Measurements from ENCODE around the gene LAMB3. TPM values are rescaled to one million over a fixed set of nuclear protein-coding genes. Genes with fewer than 3 reads are reported as not detected.

The LAMB3 gene
- polyA plus RNA-seq, 1 donor (not counting 4 experiments of a cell fraction or from before 2014, with no cell fraction given): 659 TPM

GRCh38 chr1:209601809-209602657 is 50.2 kb downstream of the LAMB3 start:
- peak; percentile 86 for FAIRE-seq
- H3K9me3 ChIP-seq (ENCODE audit: control insufficient read depth, low read depth, low read length): no peaks in the 10 kb centered on the region
- H2AFZ ChIP-seq (ENCODE audit: control insufficient read depth, low read length): no peak overlapping the region
- no peak overlapping the region for H3K9ac ChIP-seq (ENCODE audit: control insufficient read depth, extremely low read depth, insufficient read depth, low read length)
- H3K27ac ChIP-seq (ENCODE audit: control insufficient read depth, insufficient read depth, low read length): no peak overlapping the region
- H3K79me2 ChIP-seq (ENCODE audit: control insufficient read depth, insufficient read depth, low read length): no peaks in the 10 kb centered on the region
- peaks cover 17% of the 10 kb centered on the region for H3K4me1 ChIP-seq (ENCODE audit: control insufficient read depth, extremely low read depth, insufficient read depth, low read length)
- H3K9me1 ChIP-seq (ENCODE audit: control insufficient read depth, extremely low read depth, insufficient read depth, low read length): no peaks in the 10 kb centered on the region
- dilution Hi-C loops (cut with MboI; ENCODE audit: extremely low pct_ligation_motif_present, low sequenced_read_pairs): no loop called here
- no peak overlapping the region for H3K4me2 ChIP-seq (ENCODE audit: control insufficient read depth, extremely low read depth, insufficient read depth, low read depth, low read length)
- no peak overlapping the region for H3K4me3 ChIP-seq (ENCODE audit: control insufficient read depth in 2 of 3, extremely low read depth in 1 of 3, insufficient read depth in 2 of 3, low read depth in 1 of 3, low read length in 3 of 3)
- no peaks in the 10 kb centered on the region for H3K36me3 ChIP-seq (ENCODE audit: control insufficient read depth in 2 of 2, extremely low read depth in 1 of 2, insufficient read depth in 2 of 2, low read length in 2 of 2)
- TF ChIP-seq CTCF (optimal IDR thresholded peaks at IDR 0.05 in 1 of 3, IDR thresholded peaks at IDR 0.05 in 1 of 3, conservative IDR thresholded peaks at IDR 0.05 in 1 of 3; ENCODE audit: extremely low read depth in 1 of 3, insufficient read depth in 2 of 3, low read length in 3 of 3): peak; percentile 81 to 97 (median 89)
- no peak for TF ChIP-seq EZH2 (IDR thresholded peaks at IDR 0.05; ENCODE audit: low read length)
- no peak for DNase-seq (ENCODE audit: low read depth, low spot score)
- no peaks in the 10 kb centered on the region for H4K20me1 ChIP-seq (ENCODE audit: control insufficient read depth, extremely low read depth, insufficient read depth, low read length)
- no peaks in the 10 kb centered on the region for H3K27me3 ChIP-seq (ENCODE audit: control insufficient read depth, extremely low read depth, insufficient read depth, low read length)

GRCh38 chr1:209600541-209600940 is 51.7 kb downstream of the LAMB3 start:
- no peaks in the 10 kb centered on the region for H3K36me3 ChIP-seq (ENCODE audit: control insufficient read depth in 2 of 2, extremely low read depth in 1 of 2, insufficient read depth in 2 of 2, low read length in 2 of 2)
- no peak overlapping the region for H3K4me2 ChIP-seq (ENCODE audit: control insufficient read depth, extremely low read depth, insufficient read depth, low read depth, low read length)
- DNase-seq (ENCODE audit: low read depth, low spot score) (no peak), FAIRE-seq (peak; percentile 79)
- H3K9ac ChIP-seq (ENCODE audit: control insufficient read depth, extremely low read depth, insufficient read depth, low read length): no peak overlapping the region
- no peaks in the 10 kb centered on the region for H3K79me2 ChIP-seq (ENCODE audit: control insufficient read depth, insufficient read depth, low read length)
- H2AFZ ChIP-seq (ENCODE audit: control insufficient read depth, low read length): no peak overlapping the region
- H3K4me1 ChIP-seq (ENCODE audit: control insufficient read depth, extremely low read depth, insufficient read depth, low read length): peaks cover 13% of the 10 kb centered on the region
- H3K9me1 ChIP-seq (ENCODE audit: control insufficient read depth, extremely low read depth, insufficient read depth, low read length): no peaks in the 10 kb centered on the region
- H3K9me3 ChIP-seq (ENCODE audit: control insufficient read depth, low read depth, low read length): no peaks in the 10 kb centered on the region
- dilution Hi-C loops (cut with MboI; ENCODE audit: extremely low pct_ligation_motif_present, low sequenced_read_pairs): no loop called here
- no peaks in the 10 kb centered on the region for H3K27me3 ChIP-seq (ENCODE audit: control insufficient read depth, extremely low read depth, insufficient read depth, low read length)
- H3K4me3 ChIP-seq (ENCODE audit: control insufficient read depth in 2 of 3, extremely low read depth in 1 of 3, insufficient read depth in 2 of 3, low read depth in 1 of 3, low read length in 3 of 3): no peak overlapping the region
- no peak overlapping the region for H3K27ac ChIP-seq (ENCODE audit: control insufficient read depth, insufficient read depth, low read length)
- TF ChIP-seq EZH2 (IDR thresholded peaks at IDR 0.05; ENCODE audit: low read length) (no peak), CTCF (optimal IDR thresholded peaks at IDR 0.05 in 1 of 3, IDR thresholded peaks at IDR 0.05 in 1 of 3, conservative IDR thresholded peaks at IDR 0.05 in 1 of 3; ENCODE audit: extremely low read depth in 1 of 3, insufficient read depth in 2 of 3, low read length in 3 of 3) (no peak)
- no peaks in the 10 kb centered on the region for H4K20me1 ChIP-seq (ENCODE audit: control insufficient read depth, extremely low read depth, insufficient read depth, low read length)

Measured in keratinocyte (primary cell).